Measurements from ENCODE around the gene TMEM132D. TPM values are rescaled to one million over a fixed set of nuclear protein-coding genes. Genes with fewer than 3 reads are reported as not detected.

Gene TMEM132D
- total and polyA plus RNA-seq, 7 donors, result 0.01 TPM; not detected in 6

DNA sequence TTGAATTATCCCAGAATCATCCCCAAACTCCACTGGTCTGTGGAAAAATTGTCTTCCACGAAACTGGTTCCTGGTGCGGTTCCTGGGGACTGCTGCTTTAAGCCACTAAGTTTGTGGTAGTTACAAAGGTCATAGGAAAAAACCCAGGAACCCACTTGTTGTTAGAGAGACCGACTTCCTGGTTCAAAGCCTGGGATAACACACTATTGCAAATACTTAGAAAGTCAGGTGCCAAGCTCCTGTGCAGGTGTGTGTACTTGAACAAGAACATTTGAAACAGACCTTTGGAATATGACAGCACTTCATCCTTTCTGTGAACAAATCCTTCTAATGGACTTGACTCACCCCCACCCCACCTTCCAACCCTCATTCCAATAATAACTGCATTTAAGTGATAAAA lies 530.9 kb downstream of the TMEM132D start:
- Histone ChIP-seq H3K27ac (no peak overlapping the region), H3K9me3 (no peaks in the 10 kb centered on the region), H3K4me3 (no peak overlapping the region), H3K27me3 (ENCODE audit: insufficient read depth in 3 of 3, low read length in 2 of 3) (peaks cover 1 to 4% (median 4%) of the 10 kb centered on the region in 3 donors), H3K36me3 (ENCODE audit: insufficient read depth in 1 of 2, low read depth in 1 of 2) (no peaks in the 10 kb centered on the region), H3K4me1 (no peaks in the 10 kb centered on the region)
- 47 to 54% (median 50%) methylated on average over 3 of the region's 3 CpGs for WGBS, 3 donors
- TF ChIP-seq, protein P1, sequence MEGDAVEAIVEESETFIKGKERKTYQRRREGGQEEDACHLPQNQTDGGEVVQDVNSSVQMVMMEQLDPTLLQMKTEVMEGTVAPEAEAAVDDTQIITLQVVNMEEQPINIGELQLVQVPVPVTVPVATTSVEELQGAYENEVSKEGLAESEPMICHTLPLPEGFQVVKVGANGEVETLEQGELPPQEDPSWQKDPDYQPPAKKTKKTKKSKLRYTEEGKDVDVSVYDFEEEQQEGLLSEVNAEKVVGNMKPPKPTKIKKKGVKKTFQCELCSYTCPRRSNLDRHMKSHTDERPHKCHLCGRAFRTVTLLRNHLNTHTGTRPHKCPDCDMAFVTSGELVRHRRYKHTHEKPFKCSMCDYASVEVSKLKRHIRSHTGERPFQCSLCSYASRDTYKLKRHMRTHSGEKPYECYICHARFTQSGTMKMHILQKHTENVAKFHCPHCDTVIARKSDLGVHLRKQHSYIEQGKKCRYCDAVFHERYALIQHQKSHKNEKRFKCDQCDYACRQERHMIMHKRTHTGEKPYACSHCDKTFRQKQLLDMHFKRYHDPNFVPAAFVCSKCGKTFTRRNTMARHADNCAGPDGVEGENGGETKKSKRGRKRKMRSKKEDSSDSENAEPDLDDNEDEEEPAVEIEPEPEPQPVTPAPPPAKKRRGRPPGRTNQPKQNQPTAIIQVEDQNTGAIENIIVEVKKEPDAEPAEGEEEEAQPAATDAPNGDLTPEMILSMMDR (IDR thresholded peaks at IDR 0.05), result no peak
- DNase-seq (no peak), ATAC-seq (no peak)
- intact Hi-C loops (cut with DNase I), result no loop called here

DNA sequence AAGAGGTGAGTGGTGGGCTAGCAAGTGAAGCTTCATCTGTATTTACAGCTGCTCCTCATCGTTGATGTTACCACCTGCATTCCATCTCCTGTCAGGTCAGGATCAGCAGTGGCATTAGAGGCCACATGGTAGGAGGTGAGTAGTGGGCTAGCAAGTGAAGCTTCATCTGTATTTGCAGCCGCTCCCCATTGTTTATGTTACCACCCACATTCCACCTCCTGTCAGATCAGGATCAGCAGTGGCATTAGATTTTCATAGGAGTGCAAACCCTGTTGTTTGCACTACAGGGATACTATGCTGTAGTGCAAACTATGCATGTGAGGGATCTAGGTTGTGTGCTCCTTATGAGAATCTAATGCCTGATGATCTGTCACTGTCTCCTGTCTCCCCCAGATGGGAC lies 531.5 kb downstream of the TMEM132D start:
- ATAC-seq (no peak), DNase-seq (no peak)
- 83 to 88% (median 83%) methylated on average over 2 of the region's 2 CpGs for WGBS, 3 donors
- no peaks in the 10 kb centered on the region for H3K9me3 ChIP-seq
- intact Hi-C loops (cut with DNase I), result no loop called here
- H3K4me1 ChIP-seq, result no peaks in the 10 kb centered on the region
- no peak overlapping the region for H3K27ac ChIP-seq
- no peak overlapping the region for H3K4me3 ChIP-seq
- TF ChIP-seq, protein P1 (IDR thresholded peaks at IDR 0.05), result no peak
- peaks cover 1 to 4% (median 4%) of the 10 kb centered on the region in 3 donors for H3K27me3 ChIP-seq (ENCODE audit: insufficient read depth in 3 of 3, low read length in 2 of 3)
- H3K36me3 ChIP-seq (ENCODE audit: insufficient read depth in 1 of 2, low read depth in 1 of 2), result no peaks in the 10 kb centered on the region

DNA sequence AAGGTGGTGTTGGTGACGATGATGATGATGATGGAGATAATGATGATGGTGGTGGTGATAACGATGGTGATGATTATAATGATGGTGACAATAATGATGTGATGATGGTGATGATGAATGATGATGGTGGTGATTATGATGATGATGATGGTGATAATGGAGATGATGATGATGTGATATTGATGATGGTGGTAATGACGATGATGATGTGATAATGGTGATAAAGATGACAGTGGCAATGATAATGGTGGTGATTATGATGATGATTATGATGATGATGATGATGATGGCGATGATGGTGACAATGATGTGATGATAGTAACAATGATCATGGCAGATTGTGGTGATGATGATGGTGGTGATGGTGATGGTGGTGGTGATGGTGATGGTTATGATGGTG lies 532.6 kb downstream of the TMEM132D start:
- 74 to 89% (median 77%) methylated on average over 4 of the region's 4 CpGs for WGBS, 3 donors
- ATAC-seq, result no peak
- Histone ChIP-seq H3K36me3 (ENCODE audit: insufficient read depth in 1 of 2, low read depth in 1 of 2) (no peaks in the 10 kb centered on the region), H3K27me3 (ENCODE audit: insufficient read depth in 3 of 3, low read length in 2 of 3) (peaks cover 1 to 4% (median 4%) of the 10 kb centered on the region in 3 donors), H3K4me1 (no peaks in the 10 kb centered on the region), H3K4me3 (no peak overlapping the region), H3K27ac (no peak overlapping the region), H3K9me3 (no peaks in the 10 kb centered on the region)
- intact Hi-C loops (cut with DNase I), result no loop called here
- no peak for DNase-seq
- TF ChIP-seq, protein P1 (IDR thresholded peaks at IDR 0.05), result no peak

DNA sequence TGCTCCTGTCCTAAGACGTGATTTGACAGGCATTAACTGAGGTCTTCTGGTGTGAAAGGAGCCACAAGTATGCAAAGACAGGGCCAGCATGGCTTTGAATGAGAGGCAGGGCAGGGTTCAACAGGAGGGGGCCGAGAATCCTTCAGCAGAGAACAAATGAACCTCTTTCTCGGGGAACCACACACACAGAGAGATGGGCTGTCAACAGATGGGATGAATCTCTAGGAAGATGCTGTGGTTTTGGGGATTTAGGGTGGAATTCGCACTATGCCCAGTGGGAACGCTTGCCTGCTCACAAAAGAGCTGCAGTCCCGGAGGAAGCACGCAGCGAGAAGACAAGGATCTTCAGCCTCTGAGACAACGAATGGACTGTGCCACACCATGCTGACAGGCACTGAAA lies 537.2 kb downstream of the TMEM132D start:
- DNase-seq (no peak), ATAC-seq (no peak)
- no peaks in the 10 kb centered on the region for H3K36me3 ChIP-seq (ENCODE audit: insufficient read depth in 1 of 2, low read depth in 1 of 2)
- H3K4me1 ChIP-seq, result no peaks in the 10 kb centered on the region
- H3K27me3 ChIP-seq (ENCODE audit: insufficient read depth in 3 of 3, low read length in 2 of 3), result peaks cover 0 to 4% (median 0%) of the 10 kb centered on the region in 3 donors
- H3K9me3 ChIP-seq, result no peaks in the 10 kb centered on the region
- no peak overlapping the region for H3K27ac ChIP-seq
- 84 to 87% (median 86%) methylated on average over 9 of the region's 9 CpGs for WGBS, 3 donors
- no peak overlapping the region for H3K4me3 ChIP-seq
- TF ChIP-seq, protein P1 (IDR thresholded peaks at IDR 0.05), result no peak
- intact Hi-C loops (cut with DNase I), result no loop called here

DNA sequence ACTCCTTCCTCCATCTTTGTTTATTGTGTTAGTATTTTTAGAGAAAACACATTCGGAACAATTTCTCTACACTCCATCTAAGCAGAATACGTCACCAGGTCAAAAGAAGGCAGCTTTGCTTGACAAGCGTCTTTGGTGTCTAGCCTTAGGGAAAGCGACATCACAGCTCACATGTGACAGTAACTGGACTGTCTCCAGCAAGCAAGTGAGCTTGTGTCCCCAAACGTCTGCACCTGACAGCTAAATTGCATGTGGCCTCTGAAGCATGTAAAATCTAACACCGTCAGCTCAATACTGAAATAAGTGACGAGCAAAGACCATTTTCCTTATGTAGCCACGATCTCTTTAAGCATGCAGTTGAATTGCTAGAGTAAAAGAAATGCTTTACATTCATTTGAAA lies 540.8 kb downstream of the TMEM132D start:
- no peaks in the 10 kb centered on the region for H3K4me1 ChIP-seq
- no peak overlapping the region for H3K4me3 ChIP-seq
- ATAC-seq (no peak), DNase-seq (no peak)
- WGBS, 3 donors, result 59 to 67% (median 63%) methylated on average over 8 of the region's 8 CpGs
- no peak overlapping the region for H3K27ac ChIP-seq
- H3K27me3 ChIP-seq (ENCODE audit: insufficient read depth in 3 of 3, low read length in 2 of 3), result no peaks in the 10 kb centered on the region
- TF ChIP-seq, protein P1 (IDR thresholded peaks at IDR 0.05), result no peak
- H3K36me3 ChIP-seq (ENCODE audit: insufficient read depth in 1 of 2, low read depth in 1 of 2), result no peaks in the 10 kb centered on the region
- intact Hi-C loops (cut with DNase I), result no loop called here
- no peaks in the 10 kb centered on the region for H3K9me3 ChIP-seq

Measured in psoas muscle (tissue), 8 donors.